OCI-LY7 (cell line): ENCODE results near the gene PCIF1. TPM values are rescaled to one million over a fixed set of nuclear protein-coding genes. Genes with fewer than 3 reads are reported as not detected.

ENCODE experiments used
- BruUV-seq: library from RNA; stranded (reverse); fragments of 400-500 nt; replicated peaks from 2 replicates; lab custom pipeline; 2021; lab: Mats Ljungman, UMichigan
- CTCF ChIA-PET: fragments of 300-600 bp; sonication (Branson Sonifier 250); formaldehyde crosslinking; loops from one replicate; lab custom pipeline; 2022; ENCODE audit warnings: antibody characterized with exemption; ENCODE audit not compliant: unreplicated experiment; lab: Charles Lee
- POLR2A ChIA-PET: fragments of 300-600 bp; sonication (Branson Sonifier 250); formaldehyde crosslinking; loops from one replicate; lab custom pipeline; 2022; ENCODE audit warnings: antibody characterized with exemption; lab: Charles Lee
- DNase-seq: peaks from one replicate; pipeline ENCODE4 v3.0.0-alpha.2; 2015; ENCODE audit warnings: low spot score
- H2AFZ ChIP-seq: fragments of 200-600 bp; sonication (generic), shearing (Covaris generic); 2 replicates; pipeline ENCODE4 v1.6.1; 2014; ENCODE audit warnings: mild to moderate bottlenecking, antibody characterized with exemption, low read length, moderate library complexity
- H3K27ac ChIP-seq: fragments of 200-600 bp; sonication (generic); 2 replicates; pipeline ENCODE4 v1.5.1; 2014; ENCODE audit warnings: mixed run types, low read depth, mild to moderate bottlenecking, moderate library complexity, low read length, inconsistent platforms; ENCODE audit not compliant: poor library complexity, severe bottlenecking
- H3K36me3 ChIP-seq: fragments of 200-600 bp; sonication (generic); 2 replicates; pipeline ENCODE4 v1.6.1; 2014; ENCODE audit warnings: mild to moderate bottlenecking, antibody characterized with exemption, low read length, moderate library complexity, mixed read lengths; ENCODE audit not compliant: insufficient read depth
- H3K4me1 ChIP-seq: fragments of 200-600 bp; sonication (generic); 2 replicates; pipeline ENCODE4 v1.5.1; 2014; ENCODE audit warnings: mild to moderate bottlenecking, low read length; ENCODE audit not compliant: insufficient read depth, poor library complexity, severe bottlenecking
- H3K4me2 ChIP-seq: fragments of 200-600 bp; sonication (generic); 2 replicates; pipeline ENCODE4 v1.6.1; 2014; ENCODE audit warnings: mild to moderate bottlenecking, low read length
- H3K4me3 ChIP-seq: fragments of 200-600 bp; sonication (generic); 2 replicates; pipeline ENCODE4 v1.5.1; 2014; ENCODE audit warnings: mild to moderate bottlenecking, low read depth, low read length; ENCODE audit not compliant: poor library complexity, severe bottlenecking
- H3K79me2 ChIP-seq: fragments of 200-600 bp; sonication (generic); 2 replicates; pipeline ENCODE4 v1.6.1; 2016; ENCODE audit warnings: low read depth, mild to moderate bottlenecking, low read length, moderate library complexity, mixed read lengths; ENCODE audit not compliant: insufficient read depth
- H3K9me2 ChIP-seq: fragments of 200-600 bp; sonication (generic); 2 replicates; pipeline ENCODE4 v1.6.1; 2016; ENCODE audit warnings: mild to moderate bottlenecking, low read length, mixed read lengths; ENCODE audit not compliant: insufficient read depth
- H3K9me3 ChIP-seq: fragments of 200-600 bp; sonication (generic); 2 replicates; pipeline ENCODE4 v1.6.1; 2014; ENCODE audit warnings: mild to moderate bottlenecking, mixed run types, low read length, mixed read lengths
- H4K20me1 ChIP-seq: fragments of 200-600 bp; sonication (generic); 2 replicates; pipeline ENCODE4 v1.6.1; 2014; ENCODE audit warnings: mild to moderate bottlenecking, antibody characterized with exemption, low read length, moderate library complexity, mixed read lengths; ENCODE audit not compliant: insufficient read depth
- EZH2phosphoT487 ChIP-seq: fragments of 200-600 bp; sonication (generic); IDR thresholded peaks from 2 replicates; pipeline ENCODE4 v1.6.1; 2018; ENCODE audit warnings: low read depth, borderline replicate concordance, mild to moderate bottlenecking, mixed run types, antibody characterized with exemption, low read length, moderate library complexity, mixed read lengths
- intact Hi-C: fragments of 100-400 bp; cut with micrococcal nuclease; formaldehyde crosslinking; loops from one replicate; pipeline ENCODE4 v1.10.0; 2022; ENCODE audit not compliant: unreplicated experiment
- total RNA-seq, 2 experiments: library from RNA; depleted of rRNA in 1 of 2; stranded (reverse); fragments of >200 nt in 1 of 2; shearing (Covaris generic) in 1 of 2; gene quantifications; 2 replicates each; pipeline ENCODE4 v1.2.3, GENCODE V29; 2014 to 2022
- TF ChIP-seq, protein P1 (sequence below): fragments of 200-600 bp; sonication (generic); conservative IDR thresholded peaks from 2 replicates; pipeline ENCODE4 v1.5.1; 2014; ENCODE audit warnings: mild to moderate bottlenecking, antibody characterized with exemption, low read length, moderate library complexity, mixed read lengths

Gene PCIF1
- total RNA-seq, 2 experiments from 2014 or later, result 21.2 to 40.6 TPM

DNA sequence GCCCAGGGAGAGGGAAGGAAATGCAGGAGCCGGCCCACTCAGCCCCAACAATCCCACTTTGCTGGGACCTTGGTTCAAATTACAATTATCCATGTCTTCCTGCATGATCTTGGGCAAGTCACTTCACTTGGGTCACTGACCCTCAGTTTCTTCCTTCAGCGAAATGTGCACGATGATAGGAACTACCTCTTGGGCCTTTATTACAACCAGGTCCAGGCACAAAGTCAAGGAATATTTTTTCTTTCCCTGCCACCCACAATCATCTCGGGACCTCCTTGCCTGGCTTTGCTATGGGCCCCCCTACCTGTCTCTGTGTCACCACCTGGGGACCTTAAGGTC, 22.2 kb upstream of the PCIF1 start:
- no TSS peak for BruUV-seq
- TF ChIP-seq EZH2phosphoT487, result no peak
- TF ChIP-seq, protein P1, sequence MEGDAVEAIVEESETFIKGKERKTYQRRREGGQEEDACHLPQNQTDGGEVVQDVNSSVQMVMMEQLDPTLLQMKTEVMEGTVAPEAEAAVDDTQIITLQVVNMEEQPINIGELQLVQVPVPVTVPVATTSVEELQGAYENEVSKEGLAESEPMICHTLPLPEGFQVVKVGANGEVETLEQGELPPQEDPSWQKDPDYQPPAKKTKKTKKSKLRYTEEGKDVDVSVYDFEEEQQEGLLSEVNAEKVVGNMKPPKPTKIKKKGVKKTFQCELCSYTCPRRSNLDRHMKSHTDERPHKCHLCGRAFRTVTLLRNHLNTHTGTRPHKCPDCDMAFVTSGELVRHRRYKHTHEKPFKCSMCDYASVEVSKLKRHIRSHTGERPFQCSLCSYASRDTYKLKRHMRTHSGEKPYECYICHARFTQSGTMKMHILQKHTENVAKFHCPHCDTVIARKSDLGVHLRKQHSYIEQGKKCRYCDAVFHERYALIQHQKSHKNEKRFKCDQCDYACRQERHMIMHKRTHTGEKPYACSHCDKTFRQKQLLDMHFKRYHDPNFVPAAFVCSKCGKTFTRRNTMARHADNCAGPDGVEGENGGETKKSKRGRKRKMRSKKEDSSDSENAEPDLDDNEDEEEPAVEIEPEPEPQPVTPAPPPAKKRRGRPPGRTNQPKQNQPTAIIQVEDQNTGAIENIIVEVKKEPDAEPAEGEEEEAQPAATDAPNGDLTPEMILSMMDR, result no peak
- POLR2A ChIA-PET, result no interaction called here

DNA sequence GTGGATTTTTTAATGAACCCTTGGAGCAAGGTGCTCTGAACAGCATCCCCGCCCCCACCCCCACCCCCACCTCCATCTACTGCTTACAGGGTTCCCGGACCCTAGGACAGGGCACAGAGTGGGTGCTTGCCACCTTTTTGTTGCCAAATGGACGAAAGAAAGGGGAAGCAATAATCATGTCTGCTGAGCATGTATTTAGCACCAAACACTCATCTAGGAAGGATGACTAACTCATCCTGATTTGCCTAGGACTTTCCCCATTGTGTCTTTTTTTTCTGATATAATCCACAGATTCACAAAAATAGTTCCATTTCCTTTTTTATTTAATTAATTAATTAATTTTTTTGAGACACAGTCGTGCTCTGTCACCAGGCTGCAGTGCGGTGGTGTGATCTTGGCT, 21.4 kb upstream of the PCIF1 start:
- Histone ChIP-seq H3K9me3 (no peaks in the 10 kb centered on the region), H3K36me3 (no peaks in the 10 kb centered on the region), H3K27ac (no peak overlapping the region), H4K20me1 (no peaks in the 10 kb centered on the region), H3K4me2 (no peak overlapping the region), H3K4me1 (peaks cover 14% of the 10 kb centered on the region), H2AFZ (no peak overlapping the region), H3K79me2 (no peaks in the 10 kb centered on the region), H3K9me2 (no peaks in the 10 kb centered on the region), H3K4me3 (no peak overlapping the region)
- no peak for TF ChIP-seq EZH2phosphoT487
- TF ChIP-seq, protein P1, result no peak
- ChIA-PET CTCF (no interaction called here), POLR2A (no interaction called here)
- intact Hi-C loops, result no loop called here
- BruUV-seq, result no TSS peak
- DNase-seq, result no peak

More for the DNA sequence above, 22.2 kb upstream of the PCIF1 start:
- no peaks in the 10 kb centered on the region for H3K9me2 ChIP-seq
- H2AFZ ChIP-seq, result no peak overlapping the region
- peaks cover 14% of the 10 kb centered on the region for H3K4me1 ChIP-seq
- no peak overlapping the region for H3K4me2 ChIP-seq
- no peak for DNase-seq
- no peaks in the 10 kb centered on the region for H4K20me1 ChIP-seq
- CTCF ChIA-PET, result no interaction called here
- H3K27ac ChIP-seq, result no peak overlapping the region
- H3K9me3 ChIP-seq, result no peaks in the 10 kb centered on the region
- no peak overlapping the region for H3K4me3 ChIP-seq
- no peaks in the 10 kb centered on the region for H3K79me2 ChIP-seq
- H3K36me3 ChIP-seq, result no peaks in the 10 kb centered on the region
- intact Hi-C loops, result no loop called here

DNA sequence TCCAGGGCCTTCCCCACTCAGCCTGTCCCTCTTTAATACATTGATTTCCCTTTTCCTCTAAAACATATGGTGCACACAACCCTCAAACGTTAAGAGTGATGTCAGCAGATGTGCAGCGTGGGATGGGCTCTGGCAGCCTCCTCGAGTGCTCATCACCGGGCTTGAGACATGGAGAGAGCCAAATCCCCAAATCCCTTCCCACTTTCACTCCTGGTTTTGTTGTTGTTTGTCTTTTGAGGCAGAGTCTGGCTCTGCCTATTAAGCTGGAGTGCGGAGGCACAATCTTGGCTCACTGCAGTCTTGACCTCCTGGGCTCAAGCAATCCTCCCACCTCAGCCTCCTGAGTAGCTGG, 16.7 kb upstream of the PCIF1 start:
- no peak overlapping the region for H3K4me2 ChIP-seq
- no peaks in the 10 kb centered on the region for H3K9me2 ChIP-seq
- no peaks in the 10 kb centered on the region for H3K9me3 ChIP-seq
- no peak overlapping the region for H3K27ac ChIP-seq
- TF ChIP-seq, protein P1, result no peak
- no peak for TF ChIP-seq EZH2phosphoT487
- H2AFZ ChIP-seq, result no peak overlapping the region
- no peaks in the 10 kb centered on the region for H3K79me2 ChIP-seq
- no TSS peak for BruUV-seq
- POLR2A ChIA-PET, result interaction anchor here (1.0 to 1.4 kb wide), 2 partner anchors 10 to 53 kb away, joined by 3 to 5 read pairs; no protein-coding TSS in a partner anchor
- no peaks in the 10 kb centered on the region for H4K20me1 ChIP-seq
- CTCF ChIA-PET, result no interaction called here
- intact Hi-C loops, result no loop called here
- no peak for DNase-seq
- H3K36me3 ChIP-seq, result no peaks in the 10 kb centered on the region
- H3K4me3 ChIP-seq, result no peak overlapping the region
- no peaks in the 10 kb centered on the region for H3K4me1 ChIP-seq
